WTC11 (cell line): ENCODE data around the gene EIF3K. TPM values are rescaled to one million over a fixed set of nuclear protein-coding genes. Genes with fewer than 3 reads are reported as not detected.

Experiments used
- ATAC-seq: fragments of 200-7000 bp; cut with Tn5 transposase; 2 replicates; pipeline ENCODE4 v1.10.0; 2021; ENCODE audit warnings: mild to moderate bottlenecking, moderate library complexity
- CTCF ChIA-PET: fragments of 300-600 bp; sonication (Branson Sonifier 250); formaldehyde crosslinking; loops from one replicate; lab custom pipeline; 2021; ENCODE audit warnings: antibody characterized with exemption; lab: Charles Lee
- POLR2A ChIA-PET: fragments of 350-600 bp; sonication (Branson Sonifier 250); formaldehyde crosslinking; loops from one replicate; lab custom pipeline; 2021; ENCODE audit warnings: antibody characterized with exemption; lab: Charles Lee
- DNase-seq: peaks from one replicate; pipeline ENCODE4 v3.0.0; 2021; ENCODE audit warnings: low spot score
- H3K27ac Mint-ChIP-seq: 2 replicates; pipeline ENCODE4 v1.8.0; 2021; ENCODE audit warnings: mixed read lengths
- H3K27me3 Mint-ChIP-seq: 2 replicates; pipeline ENCODE4 v1.8.0; 2021; ENCODE audit warnings: low read depth, mild to moderate bottlenecking, moderate library complexity, mixed read lengths
- H3K36me3 Mint-ChIP-seq: 2 replicates; pipeline ENCODE4 v1.8.0; 2021; ENCODE audit warnings: mixed read lengths
- H3K4me1 Mint-ChIP-seq: 2 replicates; pipeline ENCODE4 v1.8.0; 2022; ENCODE audit warnings: mixed read lengths
- H3K4me3 Mint-ChIP-seq: 2 replicates; pipeline ENCODE4 v1.8.0; 2021; ENCODE audit warnings: mild to moderate bottlenecking, moderate library complexity, mixed read lengths
- H3K9me3 Mint-ChIP-seq: 2 replicates; pipeline ENCODE4 v1.8.0; 2021; ENCODE audit warnings: mixed read lengths
- AR ChIP-seq: fragments of 250-450 bp; sonication (Bioruptor Pico); IDR thresholded peaks from 2 replicates; pipeline ENCODE4 v1.9.0; 2021; ENCODE audit warnings: mild to moderate bottlenecking
- E2F5 ChIP-seq: sonication (generic); formaldehyde crosslinking; IDR thresholded peaks from 2 replicates; pipeline ENCODE4 v1.8.1; 2022; ENCODE audit warnings: mild to moderate bottlenecking, moderate library complexity, missing genetic modification reagents
- FOXJ3 ChIP-seq: sonication (generic); formaldehyde crosslinking; IDR thresholded peaks from 2 replicates; pipeline ENCODE4 v1.9.0; 2021; ENCODE audit warnings: missing genetic modification reagents, mild to moderate bottlenecking, borderline replicate concordance
- GABPB1 ChIP-seq: sonication (generic); formaldehyde crosslinking; IDR thresholded peaks from 2 replicates; pipeline ENCODE4 v1.8.1; 2023; ENCODE audit warnings: mild to moderate bottlenecking, missing genetic modification reagents
- GRHL2 ChIP-seq: fragments of 250-450 bp; sonication (Bioruptor Pico); IDR thresholded peaks from 2 replicates; pipeline ENCODE4 v1.8.0; 2022; ENCODE audit warnings: mild to moderate bottlenecking, moderate library complexity; ENCODE audit not compliant: insufficient replicate concordance, severe bottlenecking
- IRF1 ChIP-seq: sonication (generic); formaldehyde crosslinking; IDR thresholded peaks from 2 replicates; pipeline ENCODE4 v1.8.0; 2023; ENCODE audit warnings: missing genetic modification reagents
- MYBL2 ChIP-seq: sonication (generic); formaldehyde crosslinking; IDR thresholded peaks from 2 replicates; pipeline ENCODE4 v1.8.1; 2023; ENCODE audit warnings: mild to moderate bottlenecking, moderate library complexity, missing genetic modification reagents
- NFATC4 ChIP-seq: fragments of 250-450 bp; sonication (Bioruptor Pico); IDR thresholded peaks from 2 replicates; pipeline ENCODE4 v1.9.0; 2021; ENCODE audit warnings: mild to moderate bottlenecking
- OVOL2 ChIP-seq: fragments of 250-450 bp; sonication (Bioruptor Pico); IDR thresholded peaks from 2 replicates; pipeline ENCODE4 v1.9.0; 2021; ENCODE audit warnings: mild to moderate bottlenecking, borderline replicate concordance
- SMAD4 ChIP-seq: sonication (generic); formaldehyde crosslinking; IDR thresholded peaks from 2 replicates; pipeline ENCODE4 v1.8.0; 2022; ENCODE audit warnings: mild to moderate bottlenecking, missing genetic modification reagents
- TP53 ChIP-seq: sonication (generic); formaldehyde crosslinking; IDR thresholded peaks from 2 replicates; pipeline ENCODE4 v1.8.1; 2023; ENCODE audit warnings: mild to moderate bottlenecking, missing genetic modification reagents
- ZNF281 ChIP-seq: sonication (generic); formaldehyde crosslinking; IDR thresholded peaks from 2 replicates; pipeline ENCODE4 v1.8.0; 2023; ENCODE audit warnings: mild to moderate bottlenecking, missing genetic modification reagents
- ZNF416 ChIP-seq: fragments of 250-450 bp; sonication (Bioruptor Pico); IDR thresholded peaks from 2 replicates; pipeline ENCODE4 v1.9.0; 2021; ENCODE audit warnings: mild to moderate bottlenecking, inconsistent platforms
- ZNF532 ChIP-seq: fragments of 250-450 bp; sonication (Bioruptor Pico); IDR thresholded peaks from 2 replicates; pipeline ENCODE4 v1.9.0; 2021; ENCODE audit warnings: mild to moderate bottlenecking, borderline replicate concordance
- total RNA-seq: library from RNA; stranded (reverse); gene quantifications from 3 replicates; pipeline ENCODE4 v1.2.3, GENCODE V29; 2021

EIF3K gene
- total RNA-seq, 1 experiment from 2014 or later = 416 TPM

GRCh38 chr19:38669552-38669951 is 50.6 kb downstream of the EIF3K start:
- ATAC-seq (no peak), DNase-seq (no peak)
- H3K4me1 Mint-ChIP-seq = peaks cover 80% of the 10 kb centered on the region
- H3K36me3 Mint-ChIP-seq = peaks cover 4% of the 10 kb centered on the region; the same call in 1 of the 2 replicates
- no peak overlapping the region for H3K4me3 Mint-ChIP-seq
- POLR2A ChIA-PET = interaction anchor here (1.1 to 1.9 kb wide), 6 partner anchors 10 to 22 kb away, joined by 3 to 8 read pairs (median 4); partner anchors contain the start of gene ACTN4
- no peaks in the 10 kb centered on the region for H3K9me3 Mint-ChIP-seq
- CTCF ChIA-PET = interaction anchor here (0.9 to 2.3 kb wide), 2 partner anchors 35 to 49 kb away, joined by 3 to 12 read pairs; no protein-coding TSS in a partner anchor
- no peaks in the 10 kb centered on the region for H3K27me3 Mint-ChIP-seq
- H3K27ac Mint-ChIP-seq = peak overlapping the region; percentile 94
- no peak for TF ChIP-seq TP53 (CRISPR knock-in tag)
- TF ChIP-seq FOXJ3 (CRISPR knock-in tag) = no peak
- TF ChIP-seq AR (CRISPR knock-in tag) = no peak
- no peak for TF ChIP-seq SMAD4 (CRISPR knock-in tag)
- no peak for TF ChIP-seq NFATC4 (CRISPR knock-in tag)
- no peak for TF ChIP-seq ZNF416 (CRISPR knock-in tag)
- TF ChIP-seq, all 79 proteins: peak for 0

GRCh38 chr19:38670921-38671398 is 52.0 kb downstream of the EIF3K start:
- Mint-ChIP-seq H3K27me3 (no peaks in the 10 kb centered on the region), H3K27ac (peak overlapping the region; percentile 94), H3K4me1 (peaks cover 80% of the 10 kb centered on the region), H3K9me3 (no peaks in the 10 kb centered on the region), H3K4me3 (no peak overlapping the region), H3K36me3 (peaks cover 4% of the 10 kb centered on the region; the same call in 1 of the 2 replicates)
- POLR2A ChIA-PET = interaction anchor here (1.9 kb wide), 1 partner anchor 23 kb away, joined by 8 read pairs; the partner anchor contains the start of gene ACTN4
- CTCF ChIA-PET = interaction anchor here (0.6 to 2.3 kb wide), 10 partner anchors 11 to 517 kb away, joined by 3 to 12 read pairs (median 4); no protein-coding TSS in a partner anchor
- DNase-seq (no peak), ATAC-seq (no peak)
- TF ChIP-seq IRF1 (CRISPR knock-in tag) (no peak), GABPB1 (no peak), ZNF281 (CRISPR knock-in tag) (no peak), GRHL2 (CRISPR knock-in tag) (no peak), E2F5 (no peak), OVOL2 (CRISPR knock-in tag) (no peak), ZNF532 (CRISPR knock-in tag) (no peak), ZNF416 (CRISPR knock-in tag) (no peak), MYBL2 (CRISPR knock-in tag) (no peak)
